Activated B cell treated with CpG ODN at 0.5 μM for 24 hours (primary cell): ENCODE measurements around the gene NEGR1. TPM values are rescaled to one million over a fixed set of nuclear protein-coding genes. Genes with fewer than 3 reads are reported as not detected.

ENCODE experiments used
- ATAC-seq: fragments of 200-7000 bp; cut with Tn5 transposase; one replicate; pipeline ENCODE4 v1.10.0; 2021; ENCODE audit warnings: low read depth, mild to moderate bottlenecking, moderate library complexity
- CTCF ChIA-PET: fragments of 350-600 bp; sonication (Branson Sonifier 250); formaldehyde crosslinking; loops from one replicate; lab custom pipeline; 2021; ENCODE audit warnings: antibody characterized with exemption; lab: Charles Lee
- POLR2A ChIA-PET: fragments of 350-600 bp; sonication (Branson Sonifier 250); formaldehyde crosslinking; loops from one replicate; lab custom pipeline; 2021; ENCODE audit warnings: antibody characterized with exemption; lab: Charles Lee
- DNase-seq: peaks from one replicate; pipeline ENCODE4 v3.0.0; 2022
- H3K27ac Mint-ChIP-seq: one replicate; pipeline ENCODE4 v1.8.0; 2020; ENCODE audit warnings: mixed read lengths
- H3K27me3 Mint-ChIP-seq: one replicate; pipeline ENCODE4 v1.8.0; 2021; ENCODE audit warnings: mixed read lengths
- H3K36me3 Mint-ChIP-seq: one replicate; pipeline ENCODE4 v1.8.0; 2021; ENCODE audit warnings: low read depth, mixed read lengths
- H3K4me1 Mint-ChIP-seq: one replicate; pipeline ENCODE4 v1.8.0; 2021; ENCODE audit warnings: mixed read lengths
- H3K4me3 Mint-ChIP-seq: one replicate; pipeline ENCODE4 v1.8.0; 2020; ENCODE audit warnings: mild to moderate bottlenecking, mixed read lengths
- H3K9me3 Mint-ChIP-seq: one replicate; pipeline ENCODE4 v1.8.0; 2020; ENCODE audit warnings: mixed read lengths
- CTCF ChIP-seq: fragments of 200-600 bp; IDR thresholded peaks from one replicate; pipeline ENCODE4 v1.8.0; 2022; ENCODE audit warnings: antibody characterized with exemption, mild to moderate bottlenecking
- intact Hi-C: fragments of 100-400 bp; cut with micrococcal nuclease; formaldehyde crosslinking; loops from one replicate; pipeline ENCODE4 v1.15.1; 2024
- total RNA-seq: library from RNA; stranded (reverse); gene quantifications from 2 replicates; pipeline ENCODE4 v1.2.3, GENCODE V29; 2022

NEGR1 gene
- total RNA-seq, 1 donor from 2014 or later: not detected

- intact Hi-C loops: loop anchor here (10.0 kb wide), 1 partner anchor 234 kb away; no protein-coding TSS in a partner anchor
- no peak overlapping the region for H3K4me3 Mint-ChIP-seq
Measured at GRCh38 chr1:72288886-72289285, 6.5 kb upstream of the NEGR1 start.

GRCh38 chr1:72286401-72286800 lies 4.1 kb upstream of the NEGR1 start:
- DNase-seq: no peak
- Mint-ChIP-seq H3K9me3 (no peaks in the 10 kb centered on the region), H3K36me3 (no peaks in the 10 kb centered on the region), H3K27ac (no peak overlapping the region), H3K4me3 (no peak overlapping the region), H3K4me1 (peaks cover 10% of the 10 kb centered on the region), H3K27me3 (peaks cover 8% of the 10 kb centered on the region)
- no peak for TF ChIP-seq CTCF
- ATAC-seq: no peak
- ChIA-PET POLR2A (no interaction called here), CTCF (no interaction called here)
- intact Hi-C loops: loop anchor here (10.0 kb wide), 1 partner anchor 232 kb away; no protein-coding TSS in a partner anchor

More at GRCh38 chr1:72288886-72289285, 6.5 kb upstream of the NEGR1 start:
- DNase-seq (no peak), ATAC-seq (no peak)
- no peak overlapping the region for H3K27ac Mint-ChIP-seq
- ChIA-PET CTCF (no interaction called here), POLR2A (no interaction called here)
- H3K4me1 Mint-ChIP-seq: no peaks in the 10 kb centered on the region
- no peaks in the 10 kb centered on the region for H3K9me3 Mint-ChIP-seq
- no peak for TF ChIP-seq CTCF
- no peaks in the 10 kb centered on the region for H3K36me3 Mint-ChIP-seq
- no peaks in the 10 kb centered on the region for H3K27me3 Mint-ChIP-seq

- intact Hi-C loops: loop anchor here (10.0 kb wide), 1 partner anchor 230 kb away; no protein-coding TSS in a partner anchor
- H3K27ac Mint-ChIP-seq: no peak overlapping the region
- ChIA-PET POLR2A (no interaction called here), CTCF (no interaction called here)
- H3K36me3 Mint-ChIP-seq: no peaks in the 10 kb centered on the region
- peaks cover 15% of the 10 kb centered on the region for H3K4me1 Mint-ChIP-seq
- H3K27me3 Mint-ChIP-seq: peaks cover 13% of the 10 kb centered on the region
- no peaks in the 10 kb centered on the region for H3K9me3 Mint-ChIP-seq
- TF ChIP-seq CTCF: no peak
- no peak for ATAC-seq
- DNase-seq: no peak
- H3K4me3 Mint-ChIP-seq: no peak overlapping the region
Measured at GRCh38 chr1:72285074-72285425, 2.7 kb upstream of the NEGR1 start.

GRCh38 chr1:72284348-72285073 lies 2.2 kb upstream of the NEGR1 start:
- DNase-seq (peak; percentile 13), ATAC-seq (no peak)
- Mint-ChIP-seq H3K27me3 (peaks cover 13% of the 10 kb centered on the region), H3K4me1 (peaks cover 15% of the 10 kb centered on the region), H3K9me3 (no peaks in the 10 kb centered on the region), H3K36me3 (no peaks in the 10 kb centered on the region), H3K27ac (no peak overlapping the region), H3K4me3 (no peak overlapping the region)
- TF ChIP-seq CTCF: no peak
- intact Hi-C loops: loop anchor here (5.0 to 10.0 kb wide), 2 partner anchors 230 to 1202 kb away; partner anchors contain the start of gene ZRANB2
- ChIA-PET CTCF (no interaction called here), POLR2A (no interaction called here)

- no peaks in the 10 kb centered on the region for H3K36me3 Mint-ChIP-seq
- DNase-seq (no peak), ATAC-seq (no peak)
- H3K9me3 Mint-ChIP-seq: no peaks in the 10 kb centered on the region
- POLR2A ChIA-PET: no interaction called here
- CTCF ChIA-PET: no interaction called here
- intact Hi-C loops: loop anchor here (5.0 to 10.0 kb wide), 2 partner anchors 229 to 1202 kb away; partner anchors contain the start of gene ZRANB2
- peaks cover 13% of the 10 kb centered on the region for H3K27me3 Mint-ChIP-seq
- H3K27ac Mint-ChIP-seq: no peak overlapping the region
- TF ChIP-seq CTCF: no peak
- H3K4me3 Mint-ChIP-seq: no peak overlapping the region
- H3K4me1 Mint-ChIP-seq: peaks cover 15% of the 10 kb centered on the region
Measured at GRCh38 chr1:72284084-72284347, 1.7 kb upstream of the NEGR1 start.
